Measurements from ENCODE around the gene IFNA10. TPM values are rescaled to one million over a fixed set of nuclear protein-coding genes. Genes with fewer than 3 reads are reported as not detected.
"Not testable (repeated sequence)": the region's sequence is repeated elsewhere in the genome, so short reads cannot be mapped to it uniquely, and the experiment has no call there.

IFNA10 gene
- total and polyA plus RNA-seq, 9 of the 15 experiments (the other 6 are each of a cell fraction or from before 2014, with no cell fraction given), result not detected

- POLR2A ChIA-PET; intact Hi-C loops (cut with micrococcal nuclease); in situ Hi-C loops (cut with MboI): not testable (repeated sequence)
Observed at GRCh38 chr9:21213411-21214326, 6.7 kb upstream of the IFNA10 start.

GRCh38 chr9:21212160-21212559, 5.2 kb upstream of the IFNA10 start:
- FAIRE-seq; CTCF ChIA-PET (ENCODE audit: low intra/inter-chr PET ratio); H2AFZ ChIP-seq (ENCODE audit: low read depth, low read length); H3K9ac ChIP-seq (ENCODE audit: insufficient read depth in 1 of 2, low read depth in 2 of 2, low read length in 2 of 2); H3K9me3 ChIP-seq (replicated peaks; ENCODE audit: control insufficient read depth, insufficient read depth, low read depth, low read length); H3K4me3 ChIP-seq; intact Hi-C loops (cut with micrococcal nuclease); ATAC-seq; DNase-seq (ENCODE audit: extremely low read depth in 1 of 4, low spot score in 3 of 4); H4K20me1 ChIP-seq (replicated peaks; ENCODE audit: control insufficient read depth, insufficient read depth, low read length); in situ Hi-C loops (cut with MboI); H3K27ac ChIP-seq (ENCODE audit: extremely low read depth, low read depth, low read length); H3K4me1 ChIP-seq (replicated peaks in 1 of 2; ENCODE audit: control insufficient read depth in 2 of 2, insufficient read depth in 2 of 2, low read length in 2 of 2); H3K9me1 ChIP-seq (ENCODE audit: control insufficient read depth, insufficient read depth, low read length); H3K27me3 ChIP-seq (ENCODE audit: control insufficient read depth in 2 of 2, insufficient read depth in 2 of 2, low read length in 2 of 2); POLR2A ChIA-PET; H3K79me2 ChIP-seq (ENCODE audit: control insufficient read depth, insufficient read depth, low read length); BruUV-seq (replicated peaks); H3K36me3 ChIP-seq (ENCODE audit: control insufficient read depth, insufficient read depth, low read length); H3K4me2 ChIP-seq (ENCODE audit: insufficient read depth, low read length): not testable (repeated sequence)
- WGBS (ENCODE audit: insufficient coverage, low coverage, missing lambda C conversion rate), result no CpG with 5 or more reads among the region's 2 CpGs

More at GRCh38 chr9:21213411-21214326, 6.7 kb upstream of the IFNA10 start:
- H3K9ac ChIP-seq (ENCODE audit: insufficient read depth in 1 of 2, low read depth in 2 of 2, low read length in 2 of 2); H3K9me1 ChIP-seq (ENCODE audit: control insufficient read depth, insufficient read depth, low read length); BruUV-seq (replicated peaks); H2AFZ ChIP-seq (ENCODE audit: low read depth, low read length); H3K4me1 ChIP-seq (replicated peaks in 1 of 2; ENCODE audit: control insufficient read depth in 2 of 2, insufficient read depth in 2 of 2, low read length in 2 of 2); H3K9me3 ChIP-seq (replicated peaks; ENCODE audit: control insufficient read depth, insufficient read depth, low read depth, low read length); CTCF ChIA-PET (ENCODE audit: low intra/inter-chr PET ratio); ATAC-seq; H3K4me2 ChIP-seq (ENCODE audit: insufficient read depth, low read length); FAIRE-seq; H3K27ac ChIP-seq (ENCODE audit: extremely low read depth, low read depth, low read length); H3K27me3 ChIP-seq (ENCODE audit: control insufficient read depth in 2 of 2, insufficient read depth in 2 of 2, low read length in 2 of 2); H3K79me2 ChIP-seq (ENCODE audit: control insufficient read depth, insufficient read depth, low read length); H4K20me1 ChIP-seq (replicated peaks; ENCODE audit: control insufficient read depth, insufficient read depth, low read length); H3K36me3 ChIP-seq (ENCODE audit: control insufficient read depth, insufficient read depth, low read length); DNase-seq (ENCODE audit: extremely low read depth in 1 of 4, low spot score in 3 of 4); H3K4me3 ChIP-seq: not testable (repeated sequence)
- no CpG with 5 or more reads among the region's 5 CpGs for WGBS (ENCODE audit: insufficient coverage, low coverage, missing lambda C conversion rate)

- H2AFZ ChIP-seq (ENCODE audit: low read depth, low read length); in situ Hi-C loops (cut with MboI); POLR2A ChIA-PET; DNase-seq (ENCODE audit: extremely low read depth in 1 of 4, low spot score in 3 of 4); H3K4me3 ChIP-seq; H3K27ac ChIP-seq (ENCODE audit: extremely low read depth, low read depth, low read length); H3K36me3 ChIP-seq (ENCODE audit: control insufficient read depth, insufficient read depth, low read length); H3K9ac ChIP-seq (ENCODE audit: insufficient read depth in 1 of 2, low read depth in 2 of 2, low read length in 2 of 2); ATAC-seq; H3K4me2 ChIP-seq (ENCODE audit: insufficient read depth, low read length); H3K9me3 ChIP-seq (replicated peaks; ENCODE audit: control insufficient read depth, insufficient read depth, low read depth, low read length); H3K9me1 ChIP-seq (ENCODE audit: control insufficient read depth, insufficient read depth, low read length); H3K79me2 ChIP-seq (ENCODE audit: control insufficient read depth, insufficient read depth, low read length); H4K20me1 ChIP-seq (replicated peaks; ENCODE audit: control insufficient read depth, insufficient read depth, low read length); BruUV-seq (replicated peaks); intact Hi-C loops (cut with micrococcal nuclease); H3K4me1 ChIP-seq (replicated peaks in 1 of 2; ENCODE audit: control insufficient read depth in 2 of 2, insufficient read depth in 2 of 2, low read length in 2 of 2); CTCF ChIA-PET (ENCODE audit: low intra/inter-chr PET ratio); H3K27me3 ChIP-seq (ENCODE audit: control insufficient read depth in 2 of 2, insufficient read depth in 2 of 2, low read length in 2 of 2); FAIRE-seq: not testable (repeated sequence)
- WGBS (ENCODE audit: insufficient coverage, low coverage, missing lambda C conversion rate), result no CpG with 5 or more reads among the region's 2 CpGs
Observed at GRCh38 chr9:21210782-21211181, 3.8 kb upstream of the IFNA10 start.
